ENCODE results near the gene RPS3.

Gene RPS3

GRCh38 chr11:75440960-75441803 lies 41.9 kb downstream of the RPS3 start:
- Histone ChIP-seq H3K23ac (ENCODE audit: low read length) (no peak overlapping the region), H2BK120ac (ENCODE audit: insufficient read depth, low read length, poor library complexity) (no peak overlapping the region), H3K79me2 (ENCODE audit: control insufficient read depth, insufficient read depth, low read length, poor library complexity) (no peaks in the 10 kb centered on the region), H3K4me1 (ENCODE audit: control insufficient read depth in 1 of 2, insufficient read depth in 2 of 2, low read length in 2 of 2) (no peaks in the 10 kb centered on the region), H3K4me3 (ENCODE audit: low read depth, low read length) (no peak overlapping the region), H3K9ac (ENCODE audit: low read length) (no peak overlapping the region), H2BK5ac (ENCODE audit: low read depth, low read length, poor library complexity) (no peak overlapping the region), H4K8ac (ENCODE audit: low read depth, low read length) (no peak overlapping the region), H3K27me3 (ENCODE audit: insufficient read depth, low read length) (no peaks in the 10 kb centered on the region), H2AFZ (ENCODE audit: insufficient read depth, low read length, poor library complexity) (no peak overlapping the region), H4K91ac (ENCODE audit: low read depth, low read length) (no peak overlapping the region), H2BK12ac (ENCODE audit: low read length) (no peak overlapping the region), H3K4ac (ENCODE audit: low read depth, low read length) (no peak overlapping the region), H3K14ac (ENCODE audit: low read length) (no peak overlapping the region), H2AK5ac (ENCODE audit: low read length) (no peak overlapping the region), H3K36me3 (ENCODE audit: control insufficient read depth in 1 of 2, insufficient read depth in 2 of 2, low read length in 2 of 2) (no peaks in the 10 kb centered on the region), H3K79me1 (ENCODE audit: low read length) (no peaks in the 10 kb centered on the region), H3K9me3 (ENCODE audit: insufficient read depth, low read depth, low read length) (peaks cover 2% of the 10 kb centered on the region), H4K12ac (ENCODE audit: low read depth, low read length) (no peak overlapping the region), H3K27ac (ENCODE audit: low read depth, low read length) (no peak overlapping the region), H3K18ac (ENCODE audit: low read length) (no peak overlapping the region), H3K4me2 (ENCODE audit: low read length) (no peak overlapping the region)
- DNase-seq: no peak
- WGBS (ENCODE audit: extremely low coverage, insufficient coverage, insufficient read length): no CpG with 5 or more reads among the region's 27 CpGs

GRCh38 chr11:75441804-75442132 lies 42.5 kb downstream of the RPS3 start:
- no peak for DNase-seq
- H3K36me3 ChIP-seq (ENCODE audit: control insufficient read depth in 1 of 2, insufficient read depth in 2 of 2, low read length in 2 of 2): no peaks in the 10 kb centered on the region
- no peaks in the 10 kb centered on the region for H3K9me3 ChIP-seq (ENCODE audit: insufficient read depth, low read depth, low read length)
- H3K18ac ChIP-seq (ENCODE audit: low read length): no peak overlapping the region
- no peaks in the 10 kb centered on the region for H3K79me1 ChIP-seq (ENCODE audit: low read length)
- no peak overlapping the region for H3K4me3 ChIP-seq (ENCODE audit: low read depth, low read length)
- no peak overlapping the region for H4K12ac ChIP-seq (ENCODE audit: low read depth, low read length)
- no peak overlapping the region for H3K4me2 ChIP-seq (ENCODE audit: low read length)
- no peak overlapping the region for H3K27ac ChIP-seq (ENCODE audit: low read depth, low read length)
- H4K8ac ChIP-seq (ENCODE audit: low read depth, low read length): no peak overlapping the region
- no CpG with 5 or more reads among the region's 7 CpGs for whole genome bisulfite sequencing (ENCODE audit: extremely low coverage, insufficient coverage, insufficient read length)
- H3K4ac ChIP-seq (ENCODE audit: low read depth, low read length): no peak overlapping the region
- H3K14ac ChIP-seq (ENCODE audit: low read length): no peak overlapping the region
- H3K27me3 ChIP-seq (ENCODE audit: insufficient read depth, low read length): no peaks in the 10 kb centered on the region
- H2AK5ac ChIP-seq (ENCODE audit: low read length): no peak overlapping the region
- H3K4me1 ChIP-seq (ENCODE audit: control insufficient read depth in 1 of 2, insufficient read depth in 2 of 2, low read length in 2 of 2): no peaks in the 10 kb centered on the region
- H4K91ac ChIP-seq (ENCODE audit: low read depth, low read length): no peak overlapping the region
- H2BK5ac ChIP-seq (ENCODE audit: low read depth, low read length, poor library complexity): no peak overlapping the region
- H2AFZ ChIP-seq (ENCODE audit: insufficient read depth, low read length, poor library complexity): no peak overlapping the region
- H3K79me2 ChIP-seq (ENCODE audit: control insufficient read depth, insufficient read depth, low read length, poor library complexity): no peaks in the 10 kb centered on the region
- no peak overlapping the region for H2BK120ac ChIP-seq (ENCODE audit: insufficient read depth, low read length, poor library complexity)
- H2BK12ac ChIP-seq (ENCODE audit: low read length): no peak overlapping the region
- H3K23ac ChIP-seq (ENCODE audit: low read length): no peak overlapping the region
- no peak overlapping the region for H3K9ac ChIP-seq (ENCODE audit: low read length)

- no peaks in the 10 kb centered on the region for H3K79me1 ChIP-seq (ENCODE audit: low read length)
- no peak overlapping the region for H4K12ac ChIP-seq (ENCODE audit: low read depth, low read length)
- H4K91ac ChIP-seq (ENCODE audit: low read depth, low read length): no peak overlapping the region
- H2BK12ac ChIP-seq (ENCODE audit: low read length): no peak overlapping the region
- no peak overlapping the region for H2AFZ ChIP-seq (ENCODE audit: insufficient read depth, low read length, poor library complexity)
- no peak overlapping the region for H3K23ac ChIP-seq (ENCODE audit: low read length)
- H2BK5ac ChIP-seq (ENCODE audit: low read depth, low read length, poor library complexity): no peak overlapping the region
- no peak overlapping the region for H3K27ac ChIP-seq (ENCODE audit: low read depth, low read length)
- H3K14ac ChIP-seq (ENCODE audit: low read length): no peak overlapping the region
- no peak overlapping the region for H2BK120ac ChIP-seq (ENCODE audit: insufficient read depth, low read length, poor library complexity)
- no CpG with 5 or more reads among the region's 15 CpGs for WGBS (ENCODE audit: extremely low coverage, insufficient coverage, insufficient read length)
- no peaks in the 10 kb centered on the region for H3K79me2 ChIP-seq (ENCODE audit: control insufficient read depth, insufficient read depth, low read length, poor library complexity)
- no peak overlapping the region for H3K4me2 ChIP-seq (ENCODE audit: low read length)
- no peaks in the 10 kb centered on the region for H3K36me3 ChIP-seq (ENCODE audit: control insufficient read depth in 1 of 2, insufficient read depth in 2 of 2, low read length in 2 of 2)
- no peak overlapping the region for H4K8ac ChIP-seq (ENCODE audit: low read depth, low read length)
- H3K4me3 ChIP-seq (ENCODE audit: low read depth, low read length): no peak overlapping the region
- H3K4ac ChIP-seq (ENCODE audit: low read depth, low read length): no peak overlapping the region
- no peak overlapping the region for H3K9ac ChIP-seq (ENCODE audit: low read length)
- H3K27me3 ChIP-seq (ENCODE audit: insufficient read depth, low read length): no peaks in the 10 kb centered on the region
- H3K9me3 ChIP-seq (ENCODE audit: insufficient read depth, low read depth, low read length): no peaks in the 10 kb centered on the region
- H2AK5ac ChIP-seq (ENCODE audit: low read length): no peak overlapping the region
- H3K18ac ChIP-seq (ENCODE audit: low read length): no peak overlapping the region
- no peak for DNase-seq
- no peaks in the 10 kb centered on the region for H3K4me1 ChIP-seq (ENCODE audit: control insufficient read depth in 1 of 2, insufficient read depth in 2 of 2, low read length in 2 of 2)
Measured at GRCh38 chr11:75442161-75442885, 43.0 kb downstream of the RPS3 start.

- no peak overlapping the region for H3K23ac ChIP-seq (ENCODE audit: low read length)
- no peak overlapping the region for H2BK120ac ChIP-seq (ENCODE audit: insufficient read depth, low read length, poor library complexity)
- H4K91ac ChIP-seq (ENCODE audit: low read depth, low read length): no peak overlapping the region
- no peak overlapping the region for H2AFZ ChIP-seq (ENCODE audit: insufficient read depth, low read length, poor library complexity)
- no peaks in the 10 kb centered on the region for H3K9me3 ChIP-seq (ENCODE audit: insufficient read depth, low read depth, low read length)
- H2BK5ac ChIP-seq (ENCODE audit: low read depth, low read length, poor library complexity): no peak overlapping the region
- no peak overlapping the region for H4K12ac ChIP-seq (ENCODE audit: low read depth, low read length)
- no peak overlapping the region for H3K14ac ChIP-seq (ENCODE audit: low read length)
- no peaks in the 10 kb centered on the region for H3K79me1 ChIP-seq (ENCODE audit: low read length)
- H3K9ac ChIP-seq (ENCODE audit: low read length): no peak overlapping the region
- H3K4ac ChIP-seq (ENCODE audit: low read depth, low read length): no peak overlapping the region
- no peaks in the 10 kb centered on the region for H3K4me1 ChIP-seq (ENCODE audit: control insufficient read depth in 1 of 2, insufficient read depth in 2 of 2, low read length in 2 of 2)
- WGBS (ENCODE audit: extremely low coverage, insufficient coverage, insufficient read length): no CpG with 5 or more reads among the region's 12 CpGs
- no peak overlapping the region for H3K27ac ChIP-seq (ENCODE audit: low read depth, low read length)
- no peaks in the 10 kb centered on the region for H3K27me3 ChIP-seq (ENCODE audit: insufficient read depth, low read length)
- H3K36me3 ChIP-seq (ENCODE audit: control insufficient read depth in 1 of 2, insufficient read depth in 2 of 2, low read length in 2 of 2): no peaks in the 10 kb centered on the region
- H2BK12ac ChIP-seq (ENCODE audit: low read length): no peak overlapping the region
- H3K4me2 ChIP-seq (ENCODE audit: low read length): no peak overlapping the region
- H3K4me3 ChIP-seq (ENCODE audit: low read depth, low read length): no peak overlapping the region
- H2AK5ac ChIP-seq (ENCODE audit: low read length): no peak overlapping the region
- H3K18ac ChIP-seq (ENCODE audit: low read length): no peak overlapping the region
- H3K79me2 ChIP-seq (ENCODE audit: control insufficient read depth, insufficient read depth, low read length, poor library complexity): no peaks in the 10 kb centered on the region
- DNase-seq: no peak
- H4K8ac ChIP-seq (ENCODE audit: low read depth, low read length): no peak overlapping the region
Measured at GRCh38 chr11:75443043-75443442, 43.7 kb downstream of the RPS3 start.

All from trophoblast cell (in vitro differentiated cells and primary cell).